Stimulated activated CD8-positive, alpha-beta memory T cell treated with anti-CD3 and anti-CD28 coated beads, Interleukin-15, amount 100 ng/mL, for 48 hours (primary cell): ENCODE data around the gene TEDC2.
"Not testable (repeated sequence)": the region's sequence is repeated elsewhere in the genome, so short reads cannot be mapped to it uniquely, and the experiment has no call there.

Source experiments
- DNase-seq, 2 donors: peaks; one replicate each; pipeline ENCODE4 v3.0.0-alpha.2; 2020; ENCODE audit warnings: low read depth in 2 of 2

The TEDC2 gene

GRCh38 chr16:2438121-2438520, 21.8 kb upstream of the TEDC2 start:
- no peak for DNase-seq

DNA sequence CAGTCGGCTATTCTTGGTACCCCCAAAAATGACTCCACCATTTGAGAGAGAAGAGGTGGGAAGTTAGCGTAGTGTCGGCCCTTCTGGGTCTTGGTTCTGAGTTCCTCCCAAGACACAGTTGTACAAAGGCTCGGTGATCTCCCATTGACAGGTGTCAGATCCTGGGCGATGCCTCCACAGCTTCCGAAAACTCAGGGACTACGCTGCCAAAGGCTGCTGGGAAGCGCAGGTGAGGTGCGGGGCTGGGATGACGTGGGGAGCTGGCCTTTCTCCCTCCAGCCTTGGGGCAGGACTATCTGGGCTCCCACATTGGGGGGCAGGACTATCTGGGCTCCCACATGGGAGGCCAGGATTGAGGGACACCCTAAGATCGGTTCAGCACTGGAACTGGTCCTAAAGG, 20.3 kb upstream of the TEDC2 start:
- no peak for DNase-seq

GRCh38 chr16:2441143-2441804, 18.6 kb upstream of the TEDC2 start:
- DNase-seq = not testable (repeated sequence)

GRCh38 chr16:2443555-2443954, 16.4 kb upstream of the TEDC2 start:
- DNase-seq = no peak

- no peak for DNase-seq
These were observed 11.9 kb upstream of the TEDC2 start for GRCh38 chr16:2447920-2448583.

- DNase-seq = no peak
These were observed 10.8 kb upstream of the TEDC2 start for GRCh38 chr16:2449118-2449517.

- no peak for DNase-seq
These were observed 9.4 kb upstream of the TEDC2 start for GRCh38 chr16:2450535-2450934.

GRCh38 chr16:2450975-2451381, 8.9 kb upstream of the TEDC2 start:
- no peak for DNase-seq

- DNase-seq = no peak
These were observed 8.0 kb upstream of the TEDC2 start for GRCh38 chr16:2451851-2452320.

- no peak for DNase-seq
These were observed 7.3 kb upstream of the TEDC2 start for GRCh38 chr16:2452650-2453049.

DNA sequence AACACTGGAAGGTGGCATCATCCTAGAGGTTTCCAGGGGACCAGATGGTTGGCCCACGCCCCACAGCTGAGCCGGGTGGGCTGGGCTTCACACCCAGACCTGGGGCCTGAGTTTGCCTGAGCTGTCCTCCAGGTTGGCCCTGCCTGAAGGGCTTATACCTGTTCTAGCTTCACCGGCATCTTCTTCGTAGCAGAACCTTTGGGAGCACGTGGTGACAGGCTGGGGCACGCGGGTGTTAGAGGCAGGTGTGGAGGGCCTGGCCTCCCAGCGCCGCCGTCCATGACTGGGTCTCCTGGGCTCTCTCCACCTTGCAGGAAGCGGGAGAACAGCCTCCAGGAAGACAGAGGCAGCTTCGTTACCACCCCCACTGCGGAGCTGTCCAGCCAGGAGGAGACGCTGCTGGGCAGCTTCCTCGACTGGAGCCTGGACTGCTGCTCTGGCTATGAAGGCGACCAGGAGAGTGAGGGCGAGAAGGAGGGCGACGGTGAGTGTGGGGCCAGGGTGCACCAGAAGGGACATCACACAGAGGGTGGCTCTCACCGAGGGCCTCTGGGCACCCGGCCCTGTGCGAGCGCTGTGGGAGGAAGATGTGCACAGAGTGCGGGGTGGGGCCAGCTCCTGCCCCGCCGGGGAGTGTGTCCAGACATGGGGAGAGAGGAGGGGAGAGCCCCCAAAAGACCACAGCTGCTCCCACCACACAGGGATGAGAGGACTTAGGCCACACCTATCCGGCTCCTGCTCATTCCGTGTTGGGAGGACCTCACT, 4.6 kb upstream of the TEDC2 start:
- no peak for DNase-seq

GRCh38 chr16:2456551-2457153, 3.3 kb upstream of the TEDC2 start:
- DNase-seq = no peak

GRCh38 chr16:2457267-2457666, 2.6 kb upstream of the TEDC2 start:
- no peak for DNase-seq

- no peak for DNase-seq
These were observed 2.0 kb upstream of the TEDC2 start for GRCh38 chr16:2457946-2458345.

- no peak for DNase-seq
These were observed 842 bp upstream of the TEDC2 start for GRCh38 chr16:2458887-2459646.

- no peak for DNase-seq
These were observed 443 bp downstream of the TEDC2 start for GRCh38 chr16:2460391-2460713.

GRCh38 chr16:2460916-2461315, 1.0 kb downstream of the TEDC2 start:
- DNase-seq = no peak

DNA sequence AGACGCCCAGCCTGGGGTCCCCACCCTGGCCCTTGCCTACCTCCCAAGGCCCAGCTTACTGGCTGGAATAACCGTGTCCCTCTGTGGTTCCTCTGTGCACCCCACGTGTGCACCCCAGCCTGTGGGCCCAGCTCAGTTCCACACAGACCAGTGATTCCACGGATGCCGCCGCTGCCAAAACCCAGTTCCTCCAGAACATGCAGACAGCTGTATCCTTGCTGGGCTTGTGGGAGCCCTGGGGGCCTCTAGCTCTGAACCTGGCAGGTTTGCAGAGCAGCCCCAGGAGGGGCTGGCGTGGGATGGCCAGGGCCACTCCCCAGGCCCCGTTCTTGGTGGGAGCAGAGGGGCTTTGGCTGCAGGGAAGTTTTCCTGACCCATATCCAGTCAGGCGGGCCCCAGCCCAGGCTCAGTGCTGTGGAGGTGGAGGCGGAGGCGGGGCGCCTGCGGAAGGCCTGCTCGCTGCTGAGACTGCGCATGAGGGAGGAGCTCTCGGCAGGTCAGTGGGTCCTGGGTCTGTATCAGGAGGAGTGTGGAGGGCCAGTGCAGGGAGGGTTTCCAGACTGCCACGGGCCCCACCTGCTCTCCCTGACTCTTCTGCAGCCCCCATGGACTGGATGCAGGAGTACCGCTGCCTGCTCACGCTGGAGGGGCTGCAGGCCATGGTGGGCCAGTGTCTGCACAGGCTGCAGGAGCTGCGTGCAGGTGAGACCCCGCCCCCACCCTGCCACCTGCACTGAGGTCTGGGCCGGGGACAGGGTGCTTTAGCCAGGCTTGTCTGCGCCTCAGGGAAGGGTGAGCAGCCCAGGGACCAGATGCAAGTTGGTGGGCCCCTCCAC, 2.3 kb downstream of the TEDC2 start:
- DNase-seq = no peak

GRCh38 chr16:2464333-2464732, 4.4 kb downstream of the TEDC2 start:
- no peak for DNase-seq

DNA sequence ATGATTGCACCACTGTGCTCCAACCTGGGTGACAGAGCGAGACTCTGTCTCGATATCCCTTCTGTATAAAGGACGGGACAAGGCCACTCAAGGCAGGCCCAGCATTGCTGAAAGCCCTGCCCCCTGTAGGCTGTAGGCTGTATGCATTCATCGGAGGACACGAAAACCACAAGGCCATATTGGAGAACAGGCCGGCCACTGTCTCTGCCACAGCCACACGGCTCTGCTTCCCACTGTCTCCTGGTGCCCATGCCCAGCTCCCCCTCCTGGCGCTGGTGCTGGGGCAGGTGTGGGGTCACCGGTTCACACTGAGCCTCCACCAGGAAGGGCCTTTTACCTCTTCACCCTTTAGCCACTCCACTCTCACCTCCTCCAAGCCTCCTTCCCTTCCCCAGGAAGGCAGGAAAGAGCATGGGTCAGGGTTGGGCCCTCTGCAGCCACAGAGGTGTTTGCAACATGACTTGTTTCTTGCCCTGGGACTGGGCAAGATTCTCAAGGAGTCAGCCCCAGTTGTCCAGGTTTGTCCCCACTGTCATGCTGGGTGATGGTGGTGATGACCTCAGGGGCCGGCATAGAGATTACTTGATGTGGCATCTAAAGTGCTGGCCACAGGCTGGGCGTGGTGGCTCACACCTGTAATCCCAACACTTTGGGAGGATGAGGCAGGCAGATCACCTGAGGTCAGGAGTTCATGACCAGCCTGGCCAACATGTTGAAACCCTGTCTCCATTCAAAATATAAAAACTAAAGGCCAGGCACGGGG, 5.9 kb downstream of the TEDC2 start:
- DNase-seq = no peak
